B cell (primary cell): ENCODE data around the gene RBM42. TPM values are rescaled to one million over a fixed set of nuclear protein-coding genes. Genes with fewer than 3 reads are reported as not detected.

Experiments
- ATAC-seq: fragments of 200-7000 bp; cut with Tn5 transposase; one replicate; pipeline ENCODE4 v1.10.0; 2021; ENCODE audit warnings: low read depth, mild to moderate bottlenecking, moderate number of reproducible peaks, moderate library complexity
- CTCF ChIA-PET: fragments of 350-600 bp; sonication (Branson Sonifier 250); formaldehyde crosslinking; loops from one replicate; lab custom pipeline; 2021; ENCODE audit warnings: antibody characterized with exemption, inconsistent platforms; lab: Charles Lee
- POLR2A ChIA-PET: fragments of 350-600 bp; sonication (Branson Sonifier 250); formaldehyde crosslinking; loops from one replicate; lab custom pipeline; 2021; ENCODE audit warnings: antibody characterized with exemption; lab: Charles Lee
- DNase-seq: peaks from one replicate; pipeline ENCODE4 v3.0.0; 2013
- H2AFZ ChIP-seq: 2 replicates; pipeline ENCODE4 v1.6.1; 2012; ENCODE audit warnings: mild to moderate bottlenecking, low read depth, low read length; ENCODE audit not compliant: insufficient read depth, poor library complexity, severe bottlenecking
- H3K27ac ChIP-seq, 2 donors: 1 replicate in 1 of 2; 2 replicates in 1 of 2; pipeline ENCODE4 v1.5.1; 2012 to 2013; ENCODE audit warnings: low read length in 2 of 2, mild to moderate bottlenecking in 2 of 2, moderate library complexity in 1 of 2
- H3K27me3 ChIP-seq, 4 experiments: fragments of 200-600 bp in 1 of 4; sonication (generic) in 1 of 4; replicated peaks in 1 of 4; 1 replicate in 2 of 4; 2 replicates in 2 of 4; pipeline versions ENCODE4 v1.6.1 to v1.7.0; 2013 to 2016; ENCODE audit warnings: low read length in 3 of 4, mild to moderate bottlenecking in 2 of 4, mixed read lengths in 1 of 4, moderate library complexity in 1 of 4; ENCODE audit not compliant: insufficient read depth in 4 of 4, control insufficient read depth in 3 of 4; ENCODE audit errors: control extremely low read depth in 1 of 4
- H3K36me3 ChIP-seq, 2 experiments: replicated peaks in 1 of 2; 1 replicate in 1 of 2; 2 replicates in 1 of 2; pipeline versions ENCODE4 v1.6.1 to v1.7.1; 2013; ENCODE audit warnings: low read length in 1 of 2; ENCODE audit not compliant: insufficient read depth in 2 of 2, control insufficient read depth in 1 of 2; ENCODE audit errors: control extremely low read depth in 1 of 2, extremely low read depth in 1 of 2
- H3K4me1 ChIP-seq, 2 donors: fragments of 200-600 bp in 1 of 2; sonication (generic) in 1 of 2; 1 replicate in 1 of 2; 2 replicates in 1 of 2; pipeline versions ENCODE4 v1.5.1 to v1.6.1; 2013 to 2017; ENCODE audit warnings: low read length in 2 of 2; ENCODE audit not compliant: control insufficient read depth in 2 of 2, insufficient read depth in 2 of 2
- H3K4me2 ChIP-seq: replicated peaks from 2 replicates; pipeline ENCODE3; 2012; ENCODE audit warnings: mild to moderate bottlenecking, low read depth, low read length; ENCODE audit not compliant: poor library complexity, severe bottlenecking
- H3K4me3 ChIP-seq, 5 experiments: fragments of 200-600 bp in 1 of 5; sonication (generic) in 1 of 5; 1 replicate in 3 of 5; 2 replicates in 2 of 5; pipeline versions ENCODE4 v1.5.1 to v1.7.0; 2011 to 2016; ENCODE audit warnings: low read length in 4 of 5, mild to moderate bottlenecking in 4 of 5, low read depth in 2 of 5, control low read depth in 1 of 5, moderate library complexity in 1 of 5; ENCODE audit not compliant: insufficient read depth in 1 of 5; ENCODE audit errors: control extremely low read depth in 1 of 5, extremely low read depth in 1 of 5
- H3K79me2 ChIP-seq: fragments of 200-600 bp; sonication (generic); one replicate; pipeline ENCODE4 v1.6.0; 2016; ENCODE audit warnings: low read length; ENCODE audit not compliant: control insufficient read depth, insufficient read depth
- H3K9ac ChIP-seq: fragments of 200-600 bp; sonication (generic); 2 replicates; pipeline ENCODE4 v1.6.1; 2017; ENCODE audit warnings: mild to moderate bottlenecking, low read length, moderate library complexity
- H3K9me3 ChIP-seq, 3 donors: one replicate each; pipeline versions ENCODE4 v1.6.1 to v1.7.1; 2013; ENCODE audit warnings: low read length in 2 of 3; ENCODE audit not compliant: control insufficient read depth in 2 of 3, insufficient read depth in 1 of 3; ENCODE audit errors: control extremely low read depth in 1 of 3
- H4K20me1 ChIP-seq: 2 replicates; pipeline ENCODE4 v1.6.0; 2012; ENCODE audit warnings: mild to moderate bottlenecking, low read length; ENCODE audit not compliant: insufficient read depth, control insufficient read depth, poor library complexity, severe bottlenecking
- H3K27ac Mint-ChIP-seq: one replicate; pipeline ENCODE4 v1.8.0; 2021; ENCODE audit warnings: mixed read lengths
- H3K27me3 Mint-ChIP-seq: one replicate; pipeline ENCODE4 v1.8.0; 2021; ENCODE audit warnings: mixed read lengths
- H3K4me1 Mint-ChIP-seq: one replicate; pipeline ENCODE4 v1.8.0; 2021; ENCODE audit warnings: mixed read lengths
- H3K4me3 Mint-ChIP-seq: one replicate; pipeline ENCODE4 v1.8.0; 2021; ENCODE audit warnings: mixed read lengths
- H3K9me3 Mint-ChIP-seq: one replicate; pipeline ENCODE4 v1.8.0; 2022; ENCODE audit warnings: mixed read lengths; ENCODE audit not compliant: insufficient read depth
- EZH2 ChIP-seq: IDR thresholded peaks from 2 replicates; pipeline ENCODE4 v1.6.1; 2012; ENCODE audit warnings: borderline replicate concordance, low read depth, mild to moderate bottlenecking, moderate library complexity, low read length; ENCODE audit not compliant: insufficient read depth, poor library complexity, severe bottlenecking
- WGBS: methylation state at CpG from one replicate; pipeline ENCODE4 v1.1.5; 2013; ENCODE audit warnings: missing lambda C conversion rate; ENCODE audit not compliant: insufficient coverage; 5-methylcytosine and 5-hydroxymethylcytosine counted together
- intact Hi-C: fragments of 100-400 bp; cut with micrococcal nuclease; formaldehyde crosslinking; loops from one replicate; pipeline ENCODE4 v1.10.0; 2022
- polyA plus RNA-seq: library from polyadenylated mRNA; depleted of rRNA; stranded (reverse); fragments of >200 nt; gene quantifications from 2 replicates; pipeline ENCODE4 v1.2.3, GENCODE V29; 2012
- total RNA-seq, 2 donors: library from RNA; stranded (reverse); fragments of 120-200 nt in 1 of 2; gene quantifications; 1 replicate in 1 of 2; 2 replicates in 1 of 2; pipeline versions ENCODE4 v1.2.3 to v1.2.4, GENCODE V29; 2013 to 2022
- TF ChIP-seq, protein P1 (sequence below): fragments of 200-600 bp; IDR thresholded peaks from one replicate; pipeline ENCODE4 v1.8.0; 2022; ENCODE audit warnings: antibody characterized with exemption, mild to moderate bottlenecking

The RBM42 gene
- total and polyA plus RNA-seq, 2 donors (not counting 1 experiment from before 2014, with no cell fraction given), result 42.1 to 52.0 TPM

DNA sequence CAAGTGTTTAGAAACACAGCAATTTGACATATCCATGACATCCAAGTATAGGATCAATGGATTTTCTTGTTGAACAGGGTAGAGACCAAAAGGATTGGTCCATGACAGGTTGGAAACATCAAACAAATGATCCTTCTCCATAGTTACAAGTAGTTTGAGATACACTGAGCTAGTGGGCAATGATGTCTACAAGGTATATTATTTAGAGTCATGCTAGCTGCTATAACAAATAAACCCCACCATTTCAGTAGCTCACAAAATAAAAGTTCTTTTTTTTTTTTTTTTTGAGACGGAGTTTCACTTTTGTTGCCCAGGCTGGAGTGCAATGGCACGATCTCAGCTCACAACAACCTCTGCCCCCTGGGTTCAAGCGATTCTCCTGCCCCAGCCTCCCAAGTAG lies 21.2 kb upstream of the RBM42 start:
- Histone ChIP-seq H3K79me2 (peaks cover 6% of the 10 kb centered on the region), H2AFZ (no peak overlapping the region), H3K4me1 (peaks cover 34 to 44% of the 10 kb centered on the region in 2 donors), H3K36me3 (no peaks in the 10 kb centered on the region), H3K27ac (no peak overlapping the region), H3K9ac (no peak overlapping the region), H3K4me3 (no peak overlapping the region), H3K9me3 (peaks cover 0 to 13% (median 8%) of the 10 kb centered on the region in 3 donors), H4K20me1 (no peaks in the 10 kb centered on the region), H3K4me2 (no peak overlapping the region), H3K27me3 (no peaks in the 10 kb centered on the region)
- intact Hi-C loops, result no loop called here
- DNase-seq (no peak), ATAC-seq (no peak)
- TF ChIP-seq, protein P1, sequence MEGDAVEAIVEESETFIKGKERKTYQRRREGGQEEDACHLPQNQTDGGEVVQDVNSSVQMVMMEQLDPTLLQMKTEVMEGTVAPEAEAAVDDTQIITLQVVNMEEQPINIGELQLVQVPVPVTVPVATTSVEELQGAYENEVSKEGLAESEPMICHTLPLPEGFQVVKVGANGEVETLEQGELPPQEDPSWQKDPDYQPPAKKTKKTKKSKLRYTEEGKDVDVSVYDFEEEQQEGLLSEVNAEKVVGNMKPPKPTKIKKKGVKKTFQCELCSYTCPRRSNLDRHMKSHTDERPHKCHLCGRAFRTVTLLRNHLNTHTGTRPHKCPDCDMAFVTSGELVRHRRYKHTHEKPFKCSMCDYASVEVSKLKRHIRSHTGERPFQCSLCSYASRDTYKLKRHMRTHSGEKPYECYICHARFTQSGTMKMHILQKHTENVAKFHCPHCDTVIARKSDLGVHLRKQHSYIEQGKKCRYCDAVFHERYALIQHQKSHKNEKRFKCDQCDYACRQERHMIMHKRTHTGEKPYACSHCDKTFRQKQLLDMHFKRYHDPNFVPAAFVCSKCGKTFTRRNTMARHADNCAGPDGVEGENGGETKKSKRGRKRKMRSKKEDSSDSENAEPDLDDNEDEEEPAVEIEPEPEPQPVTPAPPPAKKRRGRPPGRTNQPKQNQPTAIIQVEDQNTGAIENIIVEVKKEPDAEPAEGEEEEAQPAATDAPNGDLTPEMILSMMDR, result no peak
- TF ChIP-seq EZH2, result no peak
- no CpG with 5 or more reads among the region's 3 CpGs for WGBS
- ChIA-PET CTCF (interaction anchor here (1.0 to 2.6 kb wide), 2 partner anchors 14 to 97 kb away, joined by 4 to 9 read pairs; no protein-coding TSS in a partner anchor), POLR2A (interaction anchor here (0.6 kb wide), 1 partner anchor 21 kb away, joined by 3 read pairs; the partner anchor contains the start of gene RBM42)
- Mint-ChIP-seq H3K4me3 (no peak overlapping the region), H3K9me3 (no peaks in the 10 kb centered on the region), H3K27me3 (no peaks in the 10 kb centered on the region), H3K4me1 (peaks cover 38% of the 10 kb centered on the region), H3K27ac (peak overlapping the region; percentile 32)

DNA sequence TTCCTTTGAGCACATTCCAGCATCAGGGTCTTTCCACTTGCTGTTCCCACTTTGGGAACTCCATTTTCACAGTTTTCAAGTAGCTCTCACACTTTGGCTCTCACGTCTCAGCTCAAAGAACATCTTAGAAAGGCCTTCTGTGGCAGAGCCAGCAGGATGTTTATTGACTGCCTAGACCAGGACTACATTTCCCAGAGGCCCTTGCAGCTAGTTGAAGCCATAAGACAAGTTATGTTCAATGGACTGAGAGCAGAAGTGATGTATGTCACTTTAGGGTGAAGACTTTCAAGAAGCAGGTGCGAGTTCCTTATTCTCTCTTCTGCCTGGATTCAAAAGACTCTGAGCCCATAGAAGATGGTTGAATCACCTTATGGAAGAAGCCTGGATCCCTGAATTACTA lies 20.6 kb upstream of the RBM42 start:
- Histone ChIP-seq H3K4me2 (no peak overlapping the region), H3K36me3 (no peaks in the 10 kb centered on the region), H3K27ac (peak overlapping the region; percentile 52 to 99), H3K4me1 (peaks cover 38 to 50% of the 10 kb centered on the region in 2 donors), H3K9me3 (peaks cover 0 to 13% (median 8%) of the 10 kb centered on the region in 3 donors), H3K4me3 (no peak overlapping the region), H2AFZ (no peak overlapping the region), H3K79me2 (peaks cover 11% of the 10 kb centered on the region), H4K20me1 (no peaks in the 10 kb centered on the region), H3K9ac (no peak overlapping the region), H3K27me3 (no peaks in the 10 kb centered on the region)
- POLR2A ChIA-PET, result no interaction called here
- H3K4me1 Mint-ChIP-seq, result peaks cover 39% of the 10 kb centered on the region
- H3K9me3 Mint-ChIP-seq, result no peaks in the 10 kb centered on the region
- H3K4me3 Mint-ChIP-seq, result peak overlapping the region; percentile 6
- WGBS, result 59% methylated on average over 2 of the region's 2 CpGs
- intact Hi-C loops, result no loop called here
- H3K27me3 Mint-ChIP-seq, result no peaks in the 10 kb centered on the region
- no peak for ATAC-seq
- peak; percentile 61 for DNase-seq
- peak overlapping the region; percentile 76 for H3K27ac Mint-ChIP-seq
- TF ChIP-seq EZH2, result no peak
- CTCF ChIA-PET, result interaction anchor here (1.0 to 2.6 kb wide), 2 partner anchors 15 to 98 kb away, joined by 4 to 9 read pairs; no protein-coding TSS in a partner anchor
